WTC11 (cell line): ENCODE measurements around the gene ESPN. TPM values are rescaled to one million over a fixed set of nuclear protein-coding genes. Genes with fewer than 3 reads are reported as not detected.
"Not testable (repeated sequence)": the region's sequence is repeated elsewhere in the genome, so short reads cannot be mapped to it uniquely, and the experiment has no call there.

Experiments
- ATAC-seq: fragments of 200-7000 bp; cut with Tn5 transposase; 2 replicates; pipeline ENCODE4 v1.10.0; 2021; ENCODE audit warnings: mild to moderate bottlenecking, moderate library complexity
- CTCF ChIA-PET: fragments of 300-600 bp; sonication (Branson Sonifier 250); formaldehyde crosslinking; loops from one replicate; lab custom pipeline; 2021; ENCODE audit warnings: antibody characterized with exemption; lab: Charles Lee
- POLR2A ChIA-PET: fragments of 350-600 bp; sonication (Branson Sonifier 250); formaldehyde crosslinking; loops from one replicate; lab custom pipeline; 2021; ENCODE audit warnings: antibody characterized with exemption; lab: Charles Lee
- DNase-seq: peaks from one replicate; pipeline ENCODE4 v3.0.0; 2021; ENCODE audit warnings: low spot score
- H3K27ac Mint-ChIP-seq: 2 replicates; pipeline ENCODE4 v1.8.0; 2021; ENCODE audit warnings: mixed read lengths
- H3K27me3 Mint-ChIP-seq: 2 replicates; pipeline ENCODE4 v1.8.0; 2021; ENCODE audit warnings: low read depth, mild to moderate bottlenecking, moderate library complexity, mixed read lengths
- H3K36me3 Mint-ChIP-seq: 2 replicates; pipeline ENCODE4 v1.8.0; 2021; ENCODE audit warnings: mixed read lengths
- H3K4me1 Mint-ChIP-seq: 2 replicates; pipeline ENCODE4 v1.8.0; 2022; ENCODE audit warnings: mixed read lengths
- H3K4me3 Mint-ChIP-seq: 2 replicates; pipeline ENCODE4 v1.8.0; 2021; ENCODE audit warnings: mild to moderate bottlenecking, moderate library complexity, mixed read lengths
- H3K9me3 Mint-ChIP-seq: 2 replicates; pipeline ENCODE4 v1.8.0; 2021; ENCODE audit warnings: mixed read lengths
- CREM ChIP-seq: sonication (generic); formaldehyde crosslinking; IDR thresholded peaks from 2 replicates; pipeline ENCODE4 v1.8.1; 2022; ENCODE audit warnings: mild to moderate bottlenecking, missing genetic modification reagents, moderate library complexity
- FOXP1 ChIP-seq: sonication (generic); formaldehyde crosslinking; IDR thresholded peaks from 2 replicates; pipeline ENCODE4 v1.8.0; 2022; ENCODE audit warnings: missing genetic modification reagents, mild to moderate bottlenecking, moderate library complexity, borderline replicate concordance
- GRHL2 ChIP-seq: fragments of 250-450 bp; sonication (Bioruptor Pico); IDR thresholded peaks from 2 replicates; pipeline ENCODE4 v1.8.0; 2022; ENCODE audit warnings: mild to moderate bottlenecking, moderate library complexity; ENCODE audit not compliant: insufficient replicate concordance, severe bottlenecking
- GTF2I ChIP-seq: fragments of 250-450 bp; sonication (Bioruptor Pico); conservative IDR thresholded peaks from 2 replicates; pipeline ENCODE4 v1.4.0; 2021; ENCODE audit warnings: mild to moderate bottlenecking
- NFYB ChIP-seq: sonication (generic); formaldehyde crosslinking; conservative IDR thresholded peaks from 2 replicates; pipeline ENCODE4 v1.8.0; 2022; ENCODE audit warnings: low read depth, missing genetic modification reagents
- NR1H2 ChIP-seq: sonication (generic); formaldehyde crosslinking; IDR thresholded peaks from 2 replicates; pipeline ENCODE4 v1.9.0; 2021; ENCODE audit warnings: mild to moderate bottlenecking, moderate library complexity, missing genetic modification reagents
- RORB ChIP-seq: fragments of 250-450 bp; sonication (Bioruptor Pico); IDR thresholded peaks from 2 replicates; pipeline ENCODE4 v1.9.0; 2021; ENCODE audit warnings: mild to moderate bottlenecking
- ZNF416 ChIP-seq: fragments of 250-450 bp; sonication (Bioruptor Pico); IDR thresholded peaks from 2 replicates; pipeline ENCODE4 v1.9.0; 2021; ENCODE audit warnings: mild to moderate bottlenecking, inconsistent platforms
- ZNF423 ChIP-seq: fragments of 250-450 bp; sonication (Bioruptor Pico); IDR thresholded peaks from 2 replicates; pipeline ENCODE4 v2.1.2; 2022; ENCODE audit warnings: mild to moderate bottlenecking, moderate library complexity
- ZNF671 ChIP-seq: fragments of 250-450 bp; sonication (Bioruptor Pico); IDR thresholded peaks from 2 replicates; pipeline ENCODE4 v1.8.0; 2021; ENCODE audit warnings: mild to moderate bottlenecking
- total RNA-seq: library from RNA; stranded (reverse); gene quantifications from 3 replicates; pipeline ENCODE4 v1.2.3, GENCODE V29; 2021
- TF ChIP-seq, protein P1 (sequence below): sonication (generic); formaldehyde crosslinking; IDR thresholded peaks from 2 replicates; pipeline ENCODE4 v1.8.0; 2022; ENCODE audit warnings: mild to moderate bottlenecking, missing genetic modification reagents
- TF ChIP-seq, protein P2 (sequence below): sonication (generic); formaldehyde crosslinking; IDR thresholded peaks from 2 replicates; pipeline ENCODE4 v1.8.0; 2022; ENCODE audit warnings: mild to moderate bottlenecking, missing genetic modification reagents
- TF ChIP-seq, protein P3 (sequence below): sonication (generic); formaldehyde crosslinking; IDR thresholded peaks from 2 replicates; pipeline ENCODE4 v1.8.0; 2023; ENCODE audit warnings: mild to moderate bottlenecking, missing genetic modification reagents
- TF ChIP-seq, protein P4 (sequence below): fragments of 200-600 bp; IDR thresholded peaks from 2 replicates; pipeline ENCODE4 v1.8.0; 2022; ENCODE audit warnings: antibody characterized with exemption
- TF ChIP-seq, protein P5 (sequence below): sonication (generic); formaldehyde crosslinking; IDR thresholded peaks from 2 replicates; pipeline ENCODE4 v1.8.1; 2023; ENCODE audit warnings: mild to moderate bottlenecking, missing genetic modification reagents, moderate library complexity

ESPN gene
- total RNA-seq, 1 experiment from 2014 or later, result 46.1 TPM

DNA sequence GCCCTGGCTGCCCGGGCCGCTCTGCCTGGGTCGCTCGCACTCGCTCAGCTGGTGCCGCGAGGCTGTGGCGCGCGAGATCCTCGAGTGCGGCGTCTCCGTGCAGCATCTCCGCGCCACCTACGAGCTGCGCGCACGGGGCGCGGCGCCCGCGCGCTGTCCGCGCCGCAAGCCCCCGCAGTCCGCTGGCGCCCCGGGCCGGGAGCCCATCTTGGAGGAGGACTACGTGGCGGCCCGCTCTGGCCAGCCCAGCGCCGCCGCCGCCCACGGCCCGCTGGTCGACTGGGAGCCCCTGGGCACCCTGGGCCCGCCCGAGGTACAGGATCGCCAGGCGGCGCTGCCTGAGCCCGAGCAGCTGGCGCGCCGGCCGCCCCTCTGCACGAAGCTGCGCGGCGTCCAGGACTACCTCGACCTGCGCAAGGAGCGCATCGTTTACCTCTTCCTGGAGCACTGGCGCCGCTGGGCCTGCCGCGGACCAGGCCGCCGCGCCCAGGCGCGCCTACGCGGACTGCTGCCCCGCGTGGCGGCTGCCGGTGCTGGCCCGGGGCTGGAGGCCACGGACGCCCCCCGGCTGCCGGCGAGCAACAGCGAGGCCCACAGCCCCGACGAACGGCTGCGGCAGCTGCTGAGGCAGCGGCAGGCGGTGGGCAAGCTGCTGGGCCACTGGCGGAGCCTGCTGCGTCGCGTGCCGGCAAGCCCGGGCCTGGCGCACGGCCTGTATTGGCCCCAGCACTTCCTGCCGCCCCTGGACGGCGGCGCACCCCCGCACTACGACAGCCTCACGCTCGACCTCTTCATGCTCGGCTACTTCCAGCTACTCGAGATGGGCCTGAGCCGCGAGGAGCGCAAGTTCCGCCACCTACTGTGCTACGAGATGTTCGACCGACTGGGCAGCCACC is 30.5 kb downstream of the ESPN start:
- no peak overlapping the region for H3K4me3 Mint-ChIP-seq
- POLR2A ChIA-PET, result no interaction called here

DNA sequence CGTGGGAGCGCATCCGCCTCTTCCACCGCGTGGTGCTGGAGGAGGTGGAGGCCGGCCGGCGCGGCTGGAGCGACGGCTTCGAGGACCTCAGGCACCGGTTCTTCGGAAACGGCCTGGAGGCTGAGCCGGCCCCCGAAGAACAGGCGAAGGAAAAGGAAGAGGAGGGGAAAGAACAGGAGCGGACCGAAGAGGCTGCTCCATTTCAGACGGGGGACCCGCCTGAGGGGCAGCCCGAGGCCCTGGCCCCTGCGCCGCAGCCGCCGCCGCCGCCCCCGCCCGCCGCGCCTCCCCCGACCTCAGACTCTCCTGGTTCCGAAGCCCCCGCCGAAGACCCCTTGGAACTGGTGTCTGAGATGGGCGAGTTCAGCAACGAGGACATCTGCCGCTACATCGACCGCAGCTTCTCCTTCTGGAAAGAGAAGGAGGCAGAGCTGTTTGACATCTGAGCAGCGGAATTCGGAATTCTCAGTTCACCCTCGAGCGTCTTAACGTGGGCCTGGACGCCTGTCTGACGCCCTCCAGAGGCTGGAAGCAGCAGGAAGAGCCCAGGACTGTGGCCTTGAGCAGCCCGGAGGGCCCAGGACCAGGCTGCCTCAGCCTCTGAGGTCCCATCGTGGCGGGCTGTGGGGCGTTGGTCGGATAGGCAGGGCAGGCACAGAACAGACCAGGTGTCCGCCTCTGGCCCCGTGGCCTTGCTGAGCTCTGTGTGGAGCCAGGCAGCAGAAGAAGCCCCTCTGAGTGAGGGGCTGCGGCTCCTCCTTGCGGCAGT is 31.4 kb downstream of the ESPN start:
- H3K9me3 Mint-ChIP-seq, H3K4me3 Mint-ChIP-seq, POLR2A ChIA-PET, H3K27me3 Mint-ChIP-seq, H3K36me3 Mint-ChIP-seq, H3K27ac Mint-ChIP-seq, DNase-seq: not testable (repeated sequence)
- ATAC-seq, result peak; percentile 11; the same call in 1 of the 2 replicates
- CTCF ChIA-PET, result interaction anchor here (0.6 to 4.4 kb wide), 25 partner anchors 8 to 251 kb away, joined by 3 to 35 read pairs (median 6); partner anchors contain the start of genes PLEKHG5 and TNFRSF25
- peaks cover 24% of the 10 kb centered on the region for H3K4me1 Mint-ChIP-seq

More for the DNA sequence above, 30.5 kb downstream of the ESPN start:
- H3K4me1 Mint-ChIP-seq, result peaks cover 19% of the 10 kb centered on the region
- H3K27ac Mint-ChIP-seq, result no peak overlapping the region
- DNase-seq, result peak; percentile 52
- peak; percentile 46 for ATAC-seq
- TF ChIP-seq GRHL2 (CRISPR knock-in tag) (no peak), FOXP1 (CRISPR knock-in tag) (peak; percentile 49; the same call in 1 of the 2 replicates)
- TF ChIP-seq, protein P1, sequence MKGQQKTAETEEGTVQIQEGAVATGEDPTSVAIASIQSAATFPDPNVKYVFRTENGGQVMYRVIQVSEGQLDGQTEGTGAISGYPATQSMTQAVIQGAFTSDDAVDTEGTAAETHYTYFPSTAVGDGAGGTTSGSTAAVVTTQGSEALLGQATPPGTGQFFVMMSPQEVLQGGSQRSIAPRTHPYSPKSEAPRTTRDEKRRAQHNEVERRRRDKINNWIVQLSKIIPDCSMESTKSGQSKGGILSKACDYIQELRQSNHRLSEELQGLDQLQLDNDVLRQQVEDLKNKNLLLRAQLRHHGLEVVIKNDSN (CRISPR knock-in tag), result no peak
- TF ChIP-seq, protein P2, sequence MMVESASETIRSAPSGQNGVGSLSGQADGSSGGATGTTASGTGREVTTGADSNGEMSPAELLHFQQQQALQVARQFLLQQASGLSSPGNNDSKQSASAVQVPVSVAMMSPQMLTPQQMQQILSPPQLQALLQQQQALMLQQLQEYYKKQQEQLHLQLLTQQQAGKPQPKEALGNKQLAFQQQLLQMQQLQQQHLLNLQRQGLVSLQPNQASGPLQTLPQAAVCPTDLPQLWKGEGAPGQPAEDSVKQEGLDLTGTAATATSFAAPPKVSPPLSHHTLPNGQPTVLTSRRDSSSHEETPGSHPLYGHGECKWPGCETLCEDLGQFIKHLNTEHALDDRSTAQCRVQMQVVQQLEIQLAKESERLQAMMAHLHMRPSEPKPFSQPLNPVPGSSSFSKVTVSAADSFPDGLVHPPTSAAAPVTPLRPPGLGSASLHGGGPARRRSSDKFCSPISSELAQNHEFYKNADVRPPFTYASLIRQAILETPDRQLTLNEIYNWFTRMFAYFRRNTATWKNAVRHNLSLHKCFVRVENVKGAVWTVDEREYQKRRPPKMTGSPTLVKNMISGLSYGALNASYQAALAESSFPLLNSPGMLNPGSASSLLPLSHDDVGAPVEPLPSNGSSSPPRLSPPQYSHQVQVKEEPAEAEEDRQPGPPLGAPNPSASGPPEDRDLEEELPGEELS (CRISPR knock-in tag), result 0 out of 2 replicates have a peak, but pooled peaks have one; percentile 30
- TF ChIP-seq, all 79 proteins: peak for 2
- CTCF ChIA-PET, result interaction anchor here (0.6 to 4.4 kb wide), 18 partner anchors 9 to 250 kb away, joined by 3 to 35 read pairs (median 4); partner anchors contain the start of gene TNFRSF25
- H3K36me3 Mint-ChIP-seq, result peaks cover 2% of the 10 kb centered on the region; the same call in 1 of the 2 replicates
- H3K27me3 Mint-ChIP-seq, result no peaks in the 10 kb centered on the region
- H3K9me3 Mint-ChIP-seq, result no peaks in the 10 kb centered on the region

DNA sequence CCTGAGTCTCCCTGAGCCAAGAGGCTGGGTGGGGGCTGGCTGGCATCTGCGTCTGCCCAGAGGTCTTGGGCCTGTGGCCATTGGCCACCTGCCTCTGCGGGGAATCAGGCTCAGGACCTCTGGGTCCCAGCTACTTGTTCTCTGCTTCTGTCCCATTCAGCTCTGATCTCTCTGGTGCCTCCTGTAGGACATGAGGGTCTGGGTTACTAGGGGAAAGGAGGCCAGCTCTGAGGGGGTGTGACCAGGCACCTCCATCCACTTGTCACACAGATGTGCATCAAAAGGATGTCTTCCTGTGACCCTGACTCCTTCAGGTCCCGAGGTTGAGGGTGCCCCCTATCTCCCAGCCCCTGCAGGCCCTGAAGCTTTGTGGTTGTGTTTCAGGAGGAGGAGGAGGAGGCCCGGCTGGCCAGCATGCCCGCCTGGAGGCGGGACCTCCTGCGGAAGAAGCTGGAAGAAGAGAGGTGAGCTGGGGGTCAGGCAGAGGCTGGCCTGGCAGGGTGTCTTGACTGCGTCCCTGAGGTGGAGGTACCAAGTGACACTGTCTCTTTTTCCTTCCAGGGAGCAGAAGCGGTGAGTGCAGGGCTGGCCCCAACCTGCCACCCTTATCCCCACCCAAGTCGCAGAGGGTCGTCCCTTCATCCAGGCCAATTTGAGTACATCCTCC is 32.4 kb downstream of the ESPN start:
- TF ChIP-seq, protein P3, sequence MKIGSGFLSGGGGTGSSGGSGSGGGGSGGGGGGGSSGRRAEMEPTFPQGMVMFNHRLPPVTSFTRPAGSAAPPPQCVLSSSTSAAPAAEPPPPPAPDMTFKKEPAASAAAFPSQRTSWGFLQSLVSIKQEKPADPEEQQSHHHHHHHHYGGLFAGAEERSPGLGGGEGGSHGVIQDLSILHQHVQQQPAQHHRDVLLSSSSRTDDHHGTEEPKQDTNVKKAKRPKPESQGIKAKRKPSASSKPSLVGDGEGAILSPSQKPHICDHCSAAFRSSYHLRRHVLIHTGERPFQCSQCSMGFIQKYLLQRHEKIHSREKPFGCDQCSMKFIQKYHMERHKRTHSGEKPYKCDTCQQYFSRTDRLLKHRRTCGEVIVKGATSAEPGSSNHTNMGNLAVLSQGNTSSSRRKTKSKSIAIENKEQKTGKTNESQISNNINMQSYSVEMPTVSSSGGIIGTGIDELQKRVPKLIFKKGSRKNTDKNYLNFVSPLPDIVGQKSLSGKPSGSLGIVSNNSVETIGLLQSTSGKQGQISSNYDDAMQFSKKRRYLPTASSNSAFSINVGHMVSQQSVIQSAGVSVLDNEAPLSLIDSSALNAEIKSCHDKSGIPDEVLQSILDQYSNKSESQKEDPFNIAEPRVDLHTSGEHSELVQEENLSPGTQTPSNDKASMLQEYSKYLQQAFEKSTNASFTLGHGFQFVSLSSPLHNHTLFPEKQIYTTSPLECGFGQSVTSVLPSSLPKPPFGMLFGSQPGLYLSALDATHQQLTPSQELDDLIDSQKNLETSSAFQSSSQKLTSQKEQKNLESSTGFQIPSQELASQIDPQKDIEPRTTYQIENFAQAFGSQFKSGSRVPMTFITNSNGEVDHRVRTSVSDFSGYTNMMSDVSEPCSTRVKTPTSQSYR, result no peak
- no peak for TF ChIP-seq NR1H2 (CRISPR knock-in tag)
- no peak for DNase-seq
- H3K4me3 Mint-ChIP-seq, result no peak overlapping the region
- peaks cover 25% of the 10 kb centered on the region for H3K4me1 Mint-ChIP-seq
- H3K27me3 Mint-ChIP-seq, result no peaks in the 10 kb centered on the region
- H3K36me3 Mint-ChIP-seq, result peaks cover 2% of the 10 kb centered on the region; the same call in 1 of the 2 replicates
- no peaks in the 10 kb centered on the region for H3K9me3 Mint-ChIP-seq
- POLR2A ChIA-PET, result no interaction called here
- ATAC-seq, result peak; percentile 18
- CTCF ChIA-PET, result interaction anchor here (0.6 to 4.4 kb wide), 14 partner anchors 9 to 190 kb away, joined by 3 to 35 read pairs (median 6); partner anchors contain the start of genes PLEKHG5 and TNFRSF25
- no peak overlapping the region for H3K27ac Mint-ChIP-seq

DNA sequence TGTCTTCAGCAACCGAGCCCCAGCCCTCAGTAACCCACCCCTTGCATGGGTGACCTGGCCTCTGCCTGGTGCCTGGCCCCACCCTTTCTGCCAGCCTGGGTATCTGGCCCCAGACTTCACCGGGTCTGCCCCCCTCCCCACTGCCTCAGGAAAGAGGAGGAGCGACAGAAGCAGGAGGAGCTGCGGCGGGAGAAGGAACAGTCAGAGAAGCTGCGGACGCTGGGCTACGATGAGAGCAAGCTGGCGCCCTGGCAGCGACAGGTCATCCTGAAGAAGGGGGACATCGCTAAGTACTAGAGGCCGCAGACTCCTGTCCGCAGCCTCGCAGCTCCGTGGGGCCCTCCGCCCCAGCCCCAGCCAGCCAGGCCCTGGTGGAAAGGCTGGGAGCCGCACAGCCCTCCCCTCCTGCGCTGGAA is 35.3 kb downstream of the ESPN start:
- ChIA-PET CTCF (interaction anchor here (0.7 to 3.5 kb wide), 14 partner anchors 8 to 418 kb away, joined by 3 to 31 read pairs (median 6); partner anchors contain the start of gene RNF207), POLR2A (interaction anchor here (0.9 to 1.7 kb wide), 2 partner anchors 11 to 213 kb away, joined by 3 to 5 read pairs; no protein-coding TSS in a partner anchor)
- Mint-ChIP-seq H3K36me3 (peaks cover 6% of the 10 kb centered on the region), H3K27me3 (peaks cover 2% of the 10 kb centered on the region; the same call in 1 of the 2 replicates), H3K27ac (no peak overlapping the region), H3K9me3 (no peaks in the 10 kb centered on the region), H3K4me3 (no peak overlapping the region), H3K4me1 (peaks cover 27% of the 10 kb centered on the region)
- no peak for DNase-seq
- peak; percentile 5; the same call in 1 of the 2 replicates for ATAC-seq
- TF ChIP-seq, protein P4, sequence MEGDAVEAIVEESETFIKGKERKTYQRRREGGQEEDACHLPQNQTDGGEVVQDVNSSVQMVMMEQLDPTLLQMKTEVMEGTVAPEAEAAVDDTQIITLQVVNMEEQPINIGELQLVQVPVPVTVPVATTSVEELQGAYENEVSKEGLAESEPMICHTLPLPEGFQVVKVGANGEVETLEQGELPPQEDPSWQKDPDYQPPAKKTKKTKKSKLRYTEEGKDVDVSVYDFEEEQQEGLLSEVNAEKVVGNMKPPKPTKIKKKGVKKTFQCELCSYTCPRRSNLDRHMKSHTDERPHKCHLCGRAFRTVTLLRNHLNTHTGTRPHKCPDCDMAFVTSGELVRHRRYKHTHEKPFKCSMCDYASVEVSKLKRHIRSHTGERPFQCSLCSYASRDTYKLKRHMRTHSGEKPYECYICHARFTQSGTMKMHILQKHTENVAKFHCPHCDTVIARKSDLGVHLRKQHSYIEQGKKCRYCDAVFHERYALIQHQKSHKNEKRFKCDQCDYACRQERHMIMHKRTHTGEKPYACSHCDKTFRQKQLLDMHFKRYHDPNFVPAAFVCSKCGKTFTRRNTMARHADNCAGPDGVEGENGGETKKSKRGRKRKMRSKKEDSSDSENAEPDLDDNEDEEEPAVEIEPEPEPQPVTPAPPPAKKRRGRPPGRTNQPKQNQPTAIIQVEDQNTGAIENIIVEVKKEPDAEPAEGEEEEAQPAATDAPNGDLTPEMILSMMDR, result no peak
- TF ChIP-seq ZNF671 (no peak), ZNF423 (CRISPR knock-in tag) (no peak), CREM (no peak), ZNF416 (CRISPR knock-in tag) (no peak), RORB (CRISPR knock-in tag) (no peak), GTF2I (CRISPR knock-in tag) (no peak), NFYB (no peak)
- TF ChIP-seq, protein P5, sequence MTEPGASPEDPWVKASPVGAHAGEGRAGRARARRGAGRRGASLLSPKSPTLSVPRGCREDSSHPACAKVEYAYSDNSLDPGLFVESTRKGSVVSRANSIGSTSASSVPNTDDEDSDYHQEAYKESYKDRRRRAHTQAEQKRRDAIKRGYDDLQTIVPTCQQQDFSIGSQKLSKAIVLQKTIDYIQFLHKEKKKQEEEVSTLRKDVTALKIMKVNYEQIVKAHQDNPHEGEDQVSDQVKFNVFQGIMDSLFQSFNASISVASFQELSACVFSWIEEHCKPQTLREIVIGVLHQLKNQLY, result no peak
